Ramos (cell line): ENCODE data around the gene WNT3.

Experiments used
- in situ Hi-C: fragments of 300-500 bp; cut with MboI; formaldehyde crosslinking; loops from one replicate; pipeline ENCODE4 v1.14.3; 2022; ENCODE audit warnings: low sequenced_read_pairs; ENCODE audit not compliant: unreplicated experiment

WNT3 gene

GRCh38 chr17:46791531-46791930 is 27.0 kb downstream of the WNT3 start:
- in situ Hi-C loops: no loop called here

- in situ Hi-C loops: no loop called here
Measured at GRCh38 chr17:46790216-46790615, 28.3 kb downstream of the WNT3 start.

- in situ Hi-C loops: no loop called here
Measured at GRCh38 chr17:46789610-46790009, 28.9 kb downstream of the WNT3 start.

GRCh38 chr17:46788796-46789195 is 29.7 kb downstream of the WNT3 start:
- in situ Hi-C loops: no loop called here

- in situ Hi-C loops: no loop called here
Measured at GRCh38 chr17:46788300-46788699, 30.2 kb downstream of the WNT3 start.

GRCh38 chr17:46787478-46787877 is 31.0 kb downstream of the WNT3 start:
- in situ Hi-C loops: no loop called here

- in situ Hi-C loops: no loop called here
Measured at GRCh38 chr17:46785696-46786095, 32.8 kb downstream of the WNT3 start.

- in situ Hi-C loops: no loop called here
Measured at GRCh38 chr17:46783031-46783593, 35.4 kb downstream of the WNT3 start.

GRCh38 chr17:46782250-46782953 is 36.1 kb downstream of the WNT3 start:
- in situ Hi-C loops: no loop called here

- in situ Hi-C loops: no loop called here
Measured at GRCh38 chr17:46780003-46780373, 38.5 kb downstream of the WNT3 start.

GRCh38 chr17:46777943-46778915 is 40.3 kb downstream of the WNT3 start:
- in situ Hi-C loops: no loop called here

- in situ Hi-C loops: no loop called here
Measured at GRCh38 chr17:46776298-46777005, 42.0 kb downstream of the WNT3 start.

- in situ Hi-C loops: no loop called here
Measured at GRCh38 chr17:46774108-46774737, 44.3 kb downstream of the WNT3 start.

- in situ Hi-C loops: no loop called here
Measured at GRCh38 chr17:46773676-46774075, 44.8 kb downstream of the WNT3 start.

- in situ Hi-C loops: no loop called here
Measured at GRCh38 chr17:46773221-46773605, 45.3 kb downstream of the WNT3 start.

- in situ Hi-C loops: no loop called here
Measured at GRCh38 chr17:46772475-46773220, 45.8 kb downstream of the WNT3 start.

GRCh38 chr17:46771561-46772474 is 46.7 kb downstream of the WNT3 start:
- in situ Hi-C loops: no loop called here

GRCh38 chr17:46770818-46771560 is 47.5 kb downstream of the WNT3 start:
- in situ Hi-C loops: no loop called here
